ENCODE data around the gene PFKL.

Gene PFKL

GRCh38 chr21:44314561-44314960, 14.7 kb downstream of the PFKL start:
- DNase-seq: no peak

GRCh38 chr21:44315691-44316203, 15.9 kb downstream of the PFKL start:
- no peak for DNase-seq

GRCh38 chr21:44316277-44316900, 16.5 kb downstream of the PFKL start:
- no peak for DNase-seq

GRCh38 chr21:44317241-44317782, 17.5 kb downstream of the PFKL start:
- DNase-seq: no peak

- no peak for DNase-seq
These were observed 18.0 kb downstream of the PFKL start for GRCh38 chr21:44317871-44318270.

- no peak for DNase-seq
These were observed 18.8 kb downstream of the PFKL start for GRCh38 chr21:44318489-44319285.

- no peak for DNase-seq
These were observed 19.7 kb downstream of the PFKL start for GRCh38 chr21:44319407-44320065.

GRCh38 chr21:44320847-44321246, 21.0 kb downstream of the PFKL start:
- DNase-seq: no peak

GRCh38 chr21:44321846-44322450, 22.1 kb downstream of the PFKL start:
- DNase-seq: no peak

- DNase-seq: no peak
These were observed 22.9 kb downstream of the PFKL start for GRCh38 chr21:44322621-44323325.

- no peak for DNase-seq
These were observed 23.7 kb downstream of the PFKL start for GRCh38 chr21:44323591-44323990.

GRCh38 chr21:44324106-44324853, 24.4 kb downstream of the PFKL start:
- no peak for DNase-seq

- DNase-seq: no peak
These were observed 24.9 kb downstream of the PFKL start for GRCh38 chr21:44324854-44325107.

GRCh38 chr21:44325386-44326271, 25.8 kb downstream of the PFKL start:
- no peak for DNase-seq

- DNase-seq: no peak
These were observed 26.4 kb downstream of the PFKL start for GRCh38 chr21:44326272-44326647.

GRCh38 chr21:44326716-44327602, 27.1 kb downstream of the PFKL start:
- DNase-seq: no peak

- DNase-seq: no peak
These were observed 27.7 kb downstream of the PFKL start for GRCh38 chr21:44327603-44327974.

GRCh38 chr21:44328242-44328895, 28.5 kb downstream of the PFKL start:
- no peak for DNase-seq
